ENCODE results near the gene SCGB3A1.

- TF ChIP-seq CTCF (conservative IDR thresholded peaks at IDR 0.05; ENCODE audit: low read length) (no peak), EZH2phosphoT487 (IDR thresholded peaks at IDR 0.05; ENCODE audit: borderline replicate concordance) (no peak)
These were observed 20.0 kb upstream of the SCGB3A1 start for GRCh38 chr5:180611140-180611850.

All from Loucy (cell line).